ENCODE data around the gene WWOX.

The WWOX gene

DNA sequence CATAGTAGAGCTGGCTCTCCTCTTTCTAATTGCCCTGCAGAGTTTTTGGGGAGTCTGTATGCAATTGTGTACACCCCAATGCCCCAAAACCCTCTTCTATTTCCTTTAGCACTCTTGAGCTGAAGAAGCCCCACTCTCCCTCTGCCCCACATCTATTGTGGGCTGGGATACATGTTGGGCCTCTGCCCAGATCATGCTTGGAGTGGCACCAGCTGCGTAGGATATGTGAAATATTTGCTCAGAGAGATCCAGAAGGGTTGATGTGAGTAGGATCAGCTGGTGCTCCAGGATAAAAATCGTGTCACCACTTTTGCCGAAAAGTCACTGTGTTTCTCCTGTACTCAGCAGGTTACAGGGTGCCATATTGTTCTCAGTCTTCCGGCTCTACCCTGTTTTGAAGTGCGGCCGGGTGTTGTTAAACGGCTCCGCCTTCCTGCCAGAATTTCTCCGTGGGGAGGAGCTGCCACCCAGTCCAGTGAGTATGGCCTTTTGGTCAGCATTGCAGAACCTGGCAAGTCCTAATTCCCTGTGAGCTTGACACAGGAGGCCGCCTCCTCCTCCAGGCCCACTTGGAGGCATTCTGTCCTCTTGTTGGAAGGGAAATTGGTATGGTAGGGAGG, 664.5 kb downstream of the WWOX start:
- Histone ChIP-seq H3K27ac (peak overlapping the region in 1 of 2 donors; percentile 36), H3K4me3 (no peak overlapping the region)
- no peak for DNase-seq (ENCODE audit: low spot score)
- TF ChIP-seq, protein P1, sequence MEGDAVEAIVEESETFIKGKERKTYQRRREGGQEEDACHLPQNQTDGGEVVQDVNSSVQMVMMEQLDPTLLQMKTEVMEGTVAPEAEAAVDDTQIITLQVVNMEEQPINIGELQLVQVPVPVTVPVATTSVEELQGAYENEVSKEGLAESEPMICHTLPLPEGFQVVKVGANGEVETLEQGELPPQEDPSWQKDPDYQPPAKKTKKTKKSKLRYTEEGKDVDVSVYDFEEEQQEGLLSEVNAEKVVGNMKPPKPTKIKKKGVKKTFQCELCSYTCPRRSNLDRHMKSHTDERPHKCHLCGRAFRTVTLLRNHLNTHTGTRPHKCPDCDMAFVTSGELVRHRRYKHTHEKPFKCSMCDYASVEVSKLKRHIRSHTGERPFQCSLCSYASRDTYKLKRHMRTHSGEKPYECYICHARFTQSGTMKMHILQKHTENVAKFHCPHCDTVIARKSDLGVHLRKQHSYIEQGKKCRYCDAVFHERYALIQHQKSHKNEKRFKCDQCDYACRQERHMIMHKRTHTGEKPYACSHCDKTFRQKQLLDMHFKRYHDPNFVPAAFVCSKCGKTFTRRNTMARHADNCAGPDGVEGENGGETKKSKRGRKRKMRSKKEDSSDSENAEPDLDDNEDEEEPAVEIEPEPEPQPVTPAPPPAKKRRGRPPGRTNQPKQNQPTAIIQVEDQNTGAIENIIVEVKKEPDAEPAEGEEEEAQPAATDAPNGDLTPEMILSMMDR (IDR thresholded peaks at IDR 0.05) = no peak

DNA sequence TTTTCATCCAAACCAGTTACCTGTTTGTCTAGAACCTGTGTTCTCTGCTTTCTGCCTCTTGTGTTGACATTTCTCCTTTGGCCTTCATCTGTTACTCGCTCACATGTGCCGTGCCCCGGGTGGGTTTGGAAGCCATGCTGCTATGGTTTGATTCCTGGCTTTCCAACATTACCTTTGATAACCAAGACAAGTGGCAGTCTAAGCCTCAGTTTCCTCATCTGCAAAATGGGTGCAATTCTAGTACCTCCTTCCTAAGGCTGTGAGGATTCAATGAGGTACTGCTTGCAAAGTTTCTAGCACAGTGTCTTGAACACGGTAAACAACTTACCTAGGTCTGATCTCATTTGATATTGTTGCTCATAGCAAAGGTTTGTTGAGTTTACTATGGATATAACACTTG, 665.0 kb downstream of the WWOX start:
- TF ChIP-seq, protein P1 (IDR thresholded peaks at IDR 0.05) = no peak
- peak overlapping the region in 1 of 2 donors; percentile 36 for H3K27ac ChIP-seq
- DNase-seq (ENCODE audit: low spot score) = no peak
- H3K4me3 ChIP-seq = no peak overlapping the region

DNA sequence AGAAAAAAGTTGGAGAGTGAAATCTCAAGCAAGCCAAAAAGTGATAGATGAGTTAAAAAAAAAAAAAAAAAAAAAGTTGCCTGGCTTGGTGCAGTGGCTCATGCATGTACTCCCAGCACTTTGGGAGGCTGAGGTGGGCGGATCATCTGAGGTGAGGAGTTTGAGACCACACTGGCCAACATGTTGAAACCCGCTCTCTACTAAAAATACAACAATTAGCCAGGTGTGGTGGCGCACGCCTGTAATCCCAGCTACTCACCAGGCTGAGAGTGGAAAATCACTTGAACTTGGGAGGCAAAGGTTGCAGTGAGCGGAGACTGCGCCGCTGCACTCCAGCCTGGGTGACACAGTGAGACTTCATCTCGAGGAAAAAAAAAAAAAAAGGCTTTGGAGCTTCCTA, 668.8 kb downstream of the WWOX start:
- no peak overlapping the region for H3K4me3 ChIP-seq
- no peak overlapping the region for H3K27ac ChIP-seq
- TF ChIP-seq, protein P1 (IDR thresholded peaks at IDR 0.05) = no peak
- DNase-seq (ENCODE audit: low spot score) = no peak

DNA sequence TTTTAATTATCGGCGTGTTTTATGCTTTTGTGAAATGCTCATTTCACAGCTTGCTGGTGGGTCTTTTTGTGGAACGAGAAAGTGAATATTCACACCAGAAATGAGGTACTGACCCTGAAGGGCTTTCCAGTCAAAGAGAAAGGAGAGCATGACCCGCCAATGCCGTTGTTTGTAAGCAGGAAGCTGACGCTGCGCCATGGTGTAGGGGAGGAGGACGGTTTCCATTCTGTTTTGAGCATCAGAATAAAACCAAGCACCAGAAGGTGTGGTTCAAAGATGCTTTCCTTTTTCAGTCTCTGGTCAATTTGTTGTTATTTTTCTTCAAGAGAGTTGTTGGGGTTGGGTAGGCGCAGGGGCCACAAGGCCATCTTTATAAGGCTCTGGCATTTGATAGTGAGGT, 669.3 kb downstream of the WWOX start:
- TF ChIP-seq, protein P1 (IDR thresholded peaks at IDR 0.05) = no peak
- Histone ChIP-seq H3K4me3 (no peak overlapping the region), H3K27ac (no peak overlapping the region)
- DNase-seq (ENCODE audit: low spot score) = no peak

DNA sequence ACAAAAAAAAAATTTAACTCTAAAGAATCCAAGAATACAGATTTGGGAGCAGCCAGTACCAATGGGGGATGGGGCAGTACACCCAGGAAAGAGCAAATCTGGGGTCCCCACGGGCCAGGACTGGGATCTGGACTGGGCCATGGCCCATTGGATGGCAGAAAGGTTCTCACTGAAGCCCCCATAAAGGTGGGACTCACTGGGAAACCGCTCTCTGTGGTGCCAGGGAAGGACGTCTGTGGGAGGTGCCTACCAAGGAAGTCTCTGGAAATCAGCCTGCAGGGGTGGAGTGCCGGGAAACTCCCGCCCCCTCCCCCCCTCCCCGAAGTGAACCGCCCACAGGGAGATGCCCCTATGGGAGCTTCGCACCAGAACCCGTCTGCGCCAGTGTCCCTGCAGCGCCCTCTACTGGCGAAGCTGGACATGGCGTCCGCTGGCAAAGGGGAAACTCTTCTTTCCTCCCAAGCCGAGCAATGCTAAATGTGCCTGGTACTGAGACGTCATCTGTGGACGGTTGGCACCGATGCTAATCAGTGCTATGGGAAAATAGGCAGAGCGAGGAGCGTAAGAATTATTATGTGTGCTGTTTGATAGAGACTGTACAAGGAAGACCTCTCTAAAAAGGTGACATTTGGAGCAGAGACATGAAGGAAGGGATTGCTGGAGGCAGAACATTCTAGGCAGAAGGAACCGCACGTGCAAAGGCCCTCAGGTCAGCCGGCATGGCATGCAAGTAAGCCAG, 671.1 kb downstream of the WWOX start:
- H3K27ac ChIP-seq = no peak overlapping the region
- TF ChIP-seq, protein P1 (IDR thresholded peaks at IDR 0.05) = peak; percentile 70
- DNase-seq (ENCODE audit: low spot score) = peak; percentile 77

DNA sequence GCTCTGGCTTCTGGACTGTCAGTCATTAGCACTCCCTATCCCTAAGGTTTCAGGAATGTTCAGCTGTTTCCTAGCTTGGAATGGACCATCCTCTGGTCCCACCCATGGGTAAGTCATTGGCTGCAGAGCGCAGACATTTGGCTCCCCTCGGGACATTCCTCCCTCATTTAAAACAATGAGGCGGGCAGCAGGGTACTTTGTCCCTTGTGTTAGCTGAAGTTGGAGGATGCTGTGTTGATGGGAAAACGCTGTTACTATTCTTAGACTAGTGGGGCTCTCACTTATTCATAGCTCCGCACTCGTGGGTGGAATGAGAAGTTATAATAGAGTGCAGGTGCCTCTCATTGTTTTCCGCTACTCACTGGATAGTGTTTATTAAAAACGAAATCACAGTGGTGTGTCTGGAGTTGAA, 673.8 kb downstream of the WWOX start:
- no peak for DNase-seq (ENCODE audit: low spot score)
- TF ChIP-seq, protein P1 (IDR thresholded peaks at IDR 0.05) = no peak
- H3K4me3 ChIP-seq = no peak overlapping the region
- H3K27ac ChIP-seq = no peak overlapping the region

More for the DNA sequence above, 671.1 kb downstream of the WWOX start:
- H3K4me3 ChIP-seq = peak overlapping the region; percentile 32

DNA sequence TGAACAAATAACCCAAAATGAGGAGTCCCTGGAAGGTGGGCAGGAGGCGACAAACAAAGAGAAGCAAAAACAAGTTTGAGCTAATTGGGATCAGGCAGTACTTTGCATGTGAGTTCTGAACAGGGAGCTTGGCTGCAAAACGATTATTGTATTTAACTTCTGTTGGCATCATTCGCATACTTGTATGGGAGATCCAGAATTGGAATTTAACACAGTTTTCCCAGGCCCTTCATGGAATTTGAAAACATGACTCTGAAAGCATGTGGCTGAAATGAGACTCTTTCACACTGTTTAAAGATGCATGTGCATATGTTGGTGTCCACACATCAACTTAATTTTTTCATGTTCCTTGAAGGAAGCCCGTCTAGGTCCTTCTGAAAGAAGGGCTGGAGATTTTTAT, 674.3 kb downstream of the WWOX start:
- DNase-seq (ENCODE audit: low spot score) = no peak
- no peak overlapping the region for H3K27ac ChIP-seq
- TF ChIP-seq, protein P1 (IDR thresholded peaks at IDR 0.05) = no peak

More for the DNA sequence above, 674.3 kb downstream of the WWOX start:
- no peak overlapping the region for H3K4me3 ChIP-seq

All from coronary artery (tissue), 2 donors.